Measurements from ENCODE around the gene ZNF580. TPM values are rescaled to one million over a fixed set of nuclear protein-coding genes. Genes with fewer than 3 reads are reported as not detected.

Gene ZNF580
- total RNA-seq, 1 donor from 2014 or later, result 81.2 TPM

DNA sequence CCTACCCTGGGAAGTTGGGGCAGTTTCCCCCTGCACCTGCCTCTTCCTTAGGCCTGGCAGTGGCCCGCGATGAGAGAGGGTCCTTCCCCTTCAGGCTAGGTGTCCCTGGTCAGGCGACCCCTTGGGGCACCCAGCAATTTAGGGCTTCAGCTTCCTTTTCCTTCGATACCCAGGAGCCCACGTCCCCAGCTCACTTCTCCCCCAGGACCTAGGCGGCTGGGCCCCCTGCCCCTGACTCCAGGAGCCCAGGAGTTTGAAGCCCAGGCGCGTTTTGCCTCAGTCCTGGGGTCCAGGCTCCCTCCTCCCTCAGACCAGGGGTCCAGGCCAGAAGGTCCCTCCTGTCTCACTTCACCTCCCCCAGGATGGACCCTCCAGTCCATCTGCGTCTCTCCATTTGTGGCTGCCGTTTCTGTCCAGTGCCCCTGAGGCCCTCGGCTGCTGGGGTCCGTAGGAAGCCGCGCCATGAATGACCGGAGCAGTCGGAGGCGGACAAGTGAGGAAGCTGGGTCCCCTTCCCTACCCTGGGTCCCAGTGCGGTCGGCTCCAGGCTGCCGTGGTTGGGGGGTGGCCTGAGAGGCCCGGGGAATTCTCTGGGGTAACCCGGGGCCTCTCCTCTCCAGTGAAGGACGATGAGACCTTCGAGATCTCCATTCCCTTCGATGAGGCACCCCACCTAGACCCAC, 7.9 kb downstream of the ZNF580 start:
- ATAC-seq (ENCODE audit: low read depth) (no peak), DNase-seq (no peak)
- ChIA-PET CTCF (interaction anchor here (0.7 to 1.7 kb wide), 2 partner anchors 16 to 145 kb away, joined by 3 to 4 read pairs; no protein-coding TSS in a partner anchor), POLR2A (interaction anchor here (0.8 to 4.7 kb wide), 5 partner anchors 11 to 564 kb away, joined by 3 to 45 read pairs (median 5); partner anchors contain the start of genes FIZ1 and ZNF524)
- Mint-ChIP-seq H3K4me1 (peaks cover 59% of the 10 kb centered on the region), H3K4me3 (peak overlapping the region; percentile 83), H3K27me3 (no peaks in the 10 kb centered on the region), H3K36me3 (ENCODE audit: low read depth) (peaks cover 37% of the 10 kb centered on the region), H3K27ac (peak overlapping the region; percentile 80), H3K9me3 (no peaks in the 10 kb centered on the region)
- TF ChIP-seq, protein P1, sequence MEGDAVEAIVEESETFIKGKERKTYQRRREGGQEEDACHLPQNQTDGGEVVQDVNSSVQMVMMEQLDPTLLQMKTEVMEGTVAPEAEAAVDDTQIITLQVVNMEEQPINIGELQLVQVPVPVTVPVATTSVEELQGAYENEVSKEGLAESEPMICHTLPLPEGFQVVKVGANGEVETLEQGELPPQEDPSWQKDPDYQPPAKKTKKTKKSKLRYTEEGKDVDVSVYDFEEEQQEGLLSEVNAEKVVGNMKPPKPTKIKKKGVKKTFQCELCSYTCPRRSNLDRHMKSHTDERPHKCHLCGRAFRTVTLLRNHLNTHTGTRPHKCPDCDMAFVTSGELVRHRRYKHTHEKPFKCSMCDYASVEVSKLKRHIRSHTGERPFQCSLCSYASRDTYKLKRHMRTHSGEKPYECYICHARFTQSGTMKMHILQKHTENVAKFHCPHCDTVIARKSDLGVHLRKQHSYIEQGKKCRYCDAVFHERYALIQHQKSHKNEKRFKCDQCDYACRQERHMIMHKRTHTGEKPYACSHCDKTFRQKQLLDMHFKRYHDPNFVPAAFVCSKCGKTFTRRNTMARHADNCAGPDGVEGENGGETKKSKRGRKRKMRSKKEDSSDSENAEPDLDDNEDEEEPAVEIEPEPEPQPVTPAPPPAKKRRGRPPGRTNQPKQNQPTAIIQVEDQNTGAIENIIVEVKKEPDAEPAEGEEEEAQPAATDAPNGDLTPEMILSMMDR (IDR thresholded peaks at IDR 0.05), result no peak
- intact Hi-C loops (cut with micrococcal nuclease), result loop anchor here (10.0 kb wide), 2 partner anchors 666 to 1184 kb away; partner anchors contain the start of genes LENG9 and ZSCAN5A

DNA sequence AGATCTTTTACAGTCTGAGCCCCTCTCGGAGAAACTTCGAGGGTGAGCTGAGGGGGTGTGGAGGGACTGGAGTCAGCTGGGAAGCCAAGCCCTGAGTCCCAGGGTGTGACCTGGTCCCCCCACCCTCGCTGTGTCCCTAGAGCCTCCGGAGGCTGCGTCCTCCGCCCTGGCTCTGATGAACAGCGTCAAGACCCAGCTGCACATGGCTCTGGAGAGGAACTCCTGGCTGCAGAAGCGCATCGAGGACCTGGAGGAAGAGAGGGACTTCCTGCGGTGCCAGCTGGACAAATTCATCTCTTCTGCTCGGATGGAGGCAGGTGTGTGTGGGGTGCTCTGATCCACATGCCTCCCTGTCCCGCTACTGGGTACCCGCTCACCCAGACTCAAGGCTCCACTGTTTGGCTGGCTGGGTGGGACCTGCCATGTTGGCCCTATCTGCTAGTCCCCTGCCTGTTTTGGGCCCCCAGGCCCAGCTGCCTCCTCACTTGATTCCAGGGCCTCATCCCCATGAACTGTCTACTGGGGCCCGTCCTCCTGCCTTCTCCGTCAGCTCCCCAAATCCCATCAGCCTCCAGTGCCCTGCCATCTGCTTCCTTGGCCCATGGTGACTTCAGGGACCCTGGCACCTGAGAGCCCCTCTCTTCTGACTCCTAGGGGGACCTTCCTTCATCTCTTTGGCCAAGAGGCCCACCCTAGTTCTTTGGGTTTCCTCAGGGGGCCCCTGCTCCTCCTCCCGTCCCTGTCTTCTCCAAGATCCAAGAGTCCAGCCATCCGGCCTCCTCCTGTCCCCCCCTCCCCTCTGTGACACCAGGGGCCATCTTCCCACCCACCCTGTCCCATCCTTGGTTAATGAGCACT, 8.7 kb downstream of the ZNF580 start:
- POLR2A ChIA-PET, result interaction anchor here (0.7 to 4.7 kb wide), 6 partner anchors 12 to 205 kb away, joined by 3 to 45 read pairs (median 10); partner anchors contain the start of genes FIZ1 and ZNF524
- DNase-seq (no peak), ATAC-seq (ENCODE audit: low read depth) (no peak)
- Mint-ChIP-seq H3K27ac (peak overlapping the region; percentile 80), H3K36me3 (ENCODE audit: low read depth) (peaks cover 41% of the 10 kb centered on the region), H3K4me3 (peak overlapping the region; percentile 83), H3K27me3 (no peaks in the 10 kb centered on the region), H3K4me1 (peaks cover 51% of the 10 kb centered on the region), H3K9me3 (no peaks in the 10 kb centered on the region)
- TF ChIP-seq, protein P1 (IDR thresholded peaks at IDR 0.05), result no peak
- intact Hi-C loops (cut with micrococcal nuclease), result loop anchor here (5.0 to 10.0 kb wide), 3 partner anchors 665 to 1782 kb away; partner anchors contain the start of genes LENG9, MYADM and ZSCAN5A
- CTCF ChIA-PET, result interaction anchor here (0.7 to 1.7 kb wide), 2 partner anchors 17 to 146 kb away, joined by 3 to 4 read pairs; no protein-coding TSS in a partner anchor

DNA sequence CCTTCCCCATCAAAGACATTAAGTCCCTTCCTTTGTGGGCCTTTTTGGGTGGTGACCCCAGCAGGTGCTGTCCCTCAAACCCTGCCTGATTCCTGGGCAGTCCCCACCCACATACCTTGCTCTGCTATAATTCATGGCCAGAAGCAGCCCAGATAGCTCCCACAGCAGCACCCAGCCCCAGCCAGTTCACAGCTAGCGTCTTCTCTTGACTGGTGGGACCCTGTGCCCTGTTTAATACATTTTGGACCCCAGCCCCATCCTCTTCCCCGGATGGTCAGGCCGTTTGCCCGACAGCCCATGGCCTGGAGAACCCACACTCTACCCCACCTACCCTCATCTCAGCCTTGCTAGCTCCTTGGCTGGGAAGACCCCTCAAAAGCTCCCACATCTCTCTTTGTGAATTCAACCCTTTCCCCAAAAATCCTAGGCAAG, 9.3 kb downstream of the ZNF580 start:
- no peaks in the 10 kb centered on the region for H3K9me3 Mint-ChIP-seq
- H3K4me3 Mint-ChIP-seq, result peak overlapping the region; percentile 74
- peak overlapping the region; percentile 80 for H3K27ac Mint-ChIP-seq
- peaks cover 47% of the 10 kb centered on the region for H3K4me1 Mint-ChIP-seq
- intact Hi-C loops (cut with micrococcal nuclease), result loop anchor here (5.0 kb wide), 1 partner anchor 1783 kb away; the partner anchor contains the start of gene MYADM
- CTCF ChIA-PET, result interaction anchor here (1.7 kb wide), 1 partner anchor 146 kb away, joined by 4 read pairs; no protein-coding TSS in a partner anchor
- H3K27me3 Mint-ChIP-seq, result no peaks in the 10 kb centered on the region
- peaks cover 39% of the 10 kb centered on the region for H3K36me3 Mint-ChIP-seq (ENCODE audit: low read depth)
- ATAC-seq (ENCODE audit: low read depth) (no peak), DNase-seq (no peak)
- POLR2A ChIA-PET, result interaction anchor here (0.8 to 4.7 kb wide), 2 partner anchors 13 to 17 kb away, joined by 15 to 45 read pairs; no protein-coding TSS in a partner anchor
- TF ChIP-seq, protein P1 (IDR thresholded peaks at IDR 0.05), result no peak

DNA sequence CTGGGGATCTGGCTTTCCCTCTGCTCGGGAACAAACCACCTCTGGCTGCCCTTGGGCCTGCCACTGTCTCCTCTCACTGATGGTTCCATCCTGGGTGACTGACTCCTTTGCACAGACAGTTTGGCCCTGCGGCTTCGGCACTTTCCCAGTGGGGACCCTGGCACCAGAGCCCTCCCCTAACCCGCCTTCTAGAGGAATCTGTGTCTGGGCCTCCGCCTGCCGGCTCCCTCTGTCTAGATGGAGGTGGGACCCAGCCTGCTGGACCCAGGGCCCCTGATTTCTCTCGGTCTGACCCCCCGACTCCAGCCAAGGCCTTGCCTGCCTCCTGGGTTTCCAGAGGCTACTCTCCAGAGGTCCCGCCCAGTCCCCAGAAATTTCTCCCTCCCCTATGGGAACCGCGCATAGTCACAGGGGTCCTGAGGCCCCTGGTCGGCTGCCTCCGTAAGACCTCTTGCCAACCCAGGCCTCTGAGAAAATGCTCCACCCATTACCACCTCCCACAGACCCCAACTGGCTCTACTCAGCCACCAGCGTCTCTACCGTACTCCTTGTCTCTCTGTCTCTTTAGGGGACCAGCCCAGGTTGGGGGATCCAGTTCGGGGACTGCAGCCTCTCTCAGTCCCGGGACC, 9.9 kb downstream of the ZNF580 start:
- TF ChIP-seq, protein P1 (IDR thresholded peaks at IDR 0.05), result no peak
- ATAC-seq (ENCODE audit: low read depth) (no peak), DNase-seq (no peak)
- Mint-ChIP-seq H3K27me3 (no peaks in the 10 kb centered on the region), H3K4me1 (peaks cover 42% of the 10 kb centered on the region), H3K36me3 (ENCODE audit: low read depth) (peaks cover 38% of the 10 kb centered on the region), H3K4me3 (peak overlapping the region; percentile 74), H3K9me3 (no peaks in the 10 kb centered on the region), H3K27ac (peak overlapping the region; percentile 41)
- intact Hi-C loops (cut with micrococcal nuclease), result loop anchor here (5.0 kb wide), 1 partner anchor 1783 kb away; the partner anchor contains the start of gene MYADM
- POLR2A ChIA-PET, result interaction anchor here (0.8 to 4.7 kb wide), 2 partner anchors 13 to 17 kb away, joined by 15 to 45 read pairs; no protein-coding TSS in a partner anchor
- CTCF ChIA-PET, result interaction anchor here (1.7 kb wide), 1 partner anchor 147 kb away, joined by 4 read pairs; no protein-coding TSS in a partner anchor

Data from activated B cell treated with CpG ODN at 0.5 μM for 24 hours (primary cell).